Loucy (cell line): Measurements from ENCODE around the gene MUS81.

Experiments
- EZH2phosphoT487 ChIP-seq: fragments of 200-600 bp; IDR thresholded peaks from 2 replicates; pipeline ENCODE4 v1.6.1; 2018; ENCODE audit warnings: antibody characterized with exemption, mild to moderate bottlenecking, moderate library complexity, borderline replicate concordance
- TF ChIP-seq, protein P1 (sequence below): fragments of 200-600 bp; sonication (generic); conservative IDR thresholded peaks from 2 replicates; pipeline ENCODE4 v1.5.1; 2014; ENCODE audit warnings: mild to moderate bottlenecking, antibody characterized with exemption, low read length

DNA sequence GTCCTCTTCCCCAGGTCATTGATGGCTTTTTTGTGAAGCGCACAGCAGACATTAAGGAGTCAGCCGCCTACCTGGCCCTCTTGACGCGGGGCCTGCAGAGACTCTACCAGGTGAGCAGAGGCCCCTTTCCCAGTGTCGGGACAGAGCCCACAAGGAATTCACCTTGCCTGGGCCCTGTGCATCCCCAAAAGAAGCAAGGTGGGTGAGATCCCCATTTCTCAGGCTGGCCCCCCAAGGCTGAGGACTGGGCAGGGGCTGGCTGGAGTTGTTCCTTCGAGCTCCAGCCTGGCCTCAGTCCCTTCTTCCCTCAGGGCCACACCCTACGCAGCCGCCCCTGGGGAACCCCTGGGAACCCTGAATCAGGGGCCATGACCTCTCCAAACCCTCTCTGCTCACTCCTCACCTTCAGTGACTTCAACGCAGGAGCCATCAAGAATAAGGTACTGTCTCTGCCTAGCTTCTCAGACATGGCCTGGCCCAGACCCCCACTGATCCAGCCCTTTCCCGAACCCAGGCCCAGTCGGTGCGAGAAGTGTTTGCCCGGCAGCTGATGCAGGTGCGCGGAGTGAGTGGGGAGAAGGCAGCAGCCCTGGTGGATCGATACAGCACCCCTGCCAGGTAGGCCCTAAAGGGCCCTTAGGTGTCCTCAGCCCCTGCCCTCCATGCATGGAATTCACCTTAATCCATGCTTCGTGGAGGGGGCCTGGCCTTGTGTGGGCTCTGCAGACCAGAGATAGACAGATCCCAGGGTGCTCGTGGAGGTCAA is 4.7 kb downstream of the MUS81 start:
- TF ChIP-seq, protein P1, sequence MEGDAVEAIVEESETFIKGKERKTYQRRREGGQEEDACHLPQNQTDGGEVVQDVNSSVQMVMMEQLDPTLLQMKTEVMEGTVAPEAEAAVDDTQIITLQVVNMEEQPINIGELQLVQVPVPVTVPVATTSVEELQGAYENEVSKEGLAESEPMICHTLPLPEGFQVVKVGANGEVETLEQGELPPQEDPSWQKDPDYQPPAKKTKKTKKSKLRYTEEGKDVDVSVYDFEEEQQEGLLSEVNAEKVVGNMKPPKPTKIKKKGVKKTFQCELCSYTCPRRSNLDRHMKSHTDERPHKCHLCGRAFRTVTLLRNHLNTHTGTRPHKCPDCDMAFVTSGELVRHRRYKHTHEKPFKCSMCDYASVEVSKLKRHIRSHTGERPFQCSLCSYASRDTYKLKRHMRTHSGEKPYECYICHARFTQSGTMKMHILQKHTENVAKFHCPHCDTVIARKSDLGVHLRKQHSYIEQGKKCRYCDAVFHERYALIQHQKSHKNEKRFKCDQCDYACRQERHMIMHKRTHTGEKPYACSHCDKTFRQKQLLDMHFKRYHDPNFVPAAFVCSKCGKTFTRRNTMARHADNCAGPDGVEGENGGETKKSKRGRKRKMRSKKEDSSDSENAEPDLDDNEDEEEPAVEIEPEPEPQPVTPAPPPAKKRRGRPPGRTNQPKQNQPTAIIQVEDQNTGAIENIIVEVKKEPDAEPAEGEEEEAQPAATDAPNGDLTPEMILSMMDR = no peak
- no peak for TF ChIP-seq EZH2phosphoT487
